GM12875 (cell line): Measurements from ENCODE around the gene INPP5A.
"Not testable (repeated sequence)": the region's sequence is repeated elsewhere in the genome, so short reads cannot be mapped to it uniquely, and the experiment has no call there.

Experiments used
- H3K4me3 ChIP-seq: one replicate; pipeline ENCODE4 v1.5.1; 2011; ENCODE audit warnings: low read depth, low read length, control low read depth
- CTCF ChIP-seq: IDR thresholded peaks from 2 replicates; pipeline ENCODE4 v1.5.1; 2011; ENCODE audit warnings: low read depth, mild to moderate bottlenecking, control low read depth, inconsistent platforms, low read length, moderate library complexity, borderline replicate concordance; ENCODE audit not compliant: insufficient read depth

Gene INPP5A

GRCh38 chr10:132765435-132765834 is 227.8 kb downstream of the INPP5A start:
- TF ChIP-seq CTCF = no peak

GRCh38 chr10:132766291-132766690 is 228.7 kb downstream of the INPP5A start:
- no peak for TF ChIP-seq CTCF
- no peak overlapping the region for H3K4me3 ChIP-seq

More at GRCh38 chr10:132765435-132765834, 227.8 kb downstream of the INPP5A start:
- H3K4me3 ChIP-seq = no peak overlapping the region

DNA sequence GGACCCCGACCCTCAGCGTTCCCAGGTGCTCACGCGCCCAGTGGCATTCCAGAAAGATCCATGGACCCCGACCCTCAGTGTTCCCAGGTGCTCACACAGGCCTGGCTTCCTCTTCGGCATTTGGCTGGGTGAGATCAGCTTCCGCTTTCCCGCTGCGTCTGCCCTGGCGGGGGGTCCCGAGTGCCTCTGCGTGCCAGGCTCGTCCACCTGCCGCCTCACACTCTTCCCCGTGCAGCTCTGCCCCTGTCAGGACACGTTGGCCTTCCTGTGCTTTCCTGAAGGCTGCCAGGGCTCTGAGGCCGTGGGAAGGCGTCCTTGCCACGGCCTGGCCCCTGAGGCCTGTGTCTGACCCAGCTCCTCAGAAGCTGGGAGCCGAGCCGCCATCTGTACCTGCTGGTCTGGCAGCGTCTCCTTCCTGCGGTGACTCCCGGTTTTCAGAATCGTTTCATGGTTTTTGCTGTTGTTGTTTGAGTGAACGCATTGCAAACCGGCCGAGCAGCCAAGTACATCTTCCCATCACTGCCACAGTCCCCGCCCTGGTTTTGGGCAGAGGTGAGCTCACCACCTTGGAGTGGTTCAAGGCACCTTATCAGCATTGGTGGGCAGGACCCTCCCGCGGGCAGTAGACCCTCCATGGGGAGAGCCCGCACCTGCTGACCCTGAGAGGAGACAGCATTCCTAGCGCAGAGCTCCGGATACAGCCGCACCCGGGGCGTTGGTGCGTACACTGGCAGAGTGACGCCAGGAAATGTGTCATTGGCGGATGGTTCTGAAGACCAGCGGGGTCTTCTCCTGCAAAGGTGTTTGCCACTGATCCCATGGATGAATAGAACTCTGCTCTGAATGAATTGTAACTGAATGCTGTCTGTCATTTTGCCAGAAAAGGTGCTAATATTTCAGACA is 231.0 kb downstream of the INPP5A start:
- no peak overlapping the region for H3K4me3 ChIP-seq
- TF ChIP-seq CTCF = no peak

DNA sequence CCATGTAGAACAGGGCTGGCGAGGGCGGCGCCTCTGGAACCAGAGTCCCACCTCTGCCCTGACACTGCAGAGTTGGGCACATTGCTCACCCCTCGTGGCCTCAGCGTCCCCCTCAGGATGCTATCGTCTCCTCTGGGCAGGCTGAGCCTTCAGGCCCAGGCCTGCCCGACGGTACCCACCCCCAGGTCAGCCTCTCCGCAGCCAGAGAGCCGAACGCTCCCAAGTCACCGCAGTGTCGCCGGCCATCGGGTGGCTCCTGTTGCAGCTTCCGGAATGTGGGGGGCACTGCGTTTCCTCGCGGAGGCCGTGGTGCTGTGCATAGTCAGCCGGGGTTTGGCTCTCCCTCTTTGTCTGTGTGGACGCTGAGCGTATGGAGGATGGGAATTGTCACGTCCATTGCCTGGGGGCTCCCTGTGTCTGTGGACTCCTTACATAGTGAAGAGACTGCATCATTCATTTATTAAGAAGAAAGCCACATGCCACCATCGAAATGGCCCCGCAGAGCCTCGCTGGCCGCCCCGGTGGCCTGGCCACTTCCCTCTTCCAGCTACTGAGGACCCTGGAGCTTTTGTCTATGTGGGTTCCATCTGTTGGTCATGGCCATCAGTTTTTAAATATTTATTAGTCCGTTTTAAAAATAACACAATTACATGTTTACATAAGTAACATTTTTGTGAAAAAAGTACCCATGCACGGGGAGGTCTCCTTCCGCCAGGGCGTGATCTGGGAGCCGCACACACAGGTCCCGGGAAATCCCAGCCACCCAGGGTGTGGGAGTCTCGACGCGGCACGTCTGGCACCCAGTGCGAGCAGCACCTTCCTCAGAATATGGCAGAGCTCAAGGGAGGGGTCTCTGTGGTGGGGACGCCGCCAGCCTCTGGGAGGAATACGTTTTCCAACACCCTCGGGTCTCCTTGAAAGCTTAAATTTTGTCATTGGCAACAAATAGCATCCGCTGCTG is 232.8 kb downstream of the INPP5A start:
- no peak for TF ChIP-seq CTCF

DNA sequence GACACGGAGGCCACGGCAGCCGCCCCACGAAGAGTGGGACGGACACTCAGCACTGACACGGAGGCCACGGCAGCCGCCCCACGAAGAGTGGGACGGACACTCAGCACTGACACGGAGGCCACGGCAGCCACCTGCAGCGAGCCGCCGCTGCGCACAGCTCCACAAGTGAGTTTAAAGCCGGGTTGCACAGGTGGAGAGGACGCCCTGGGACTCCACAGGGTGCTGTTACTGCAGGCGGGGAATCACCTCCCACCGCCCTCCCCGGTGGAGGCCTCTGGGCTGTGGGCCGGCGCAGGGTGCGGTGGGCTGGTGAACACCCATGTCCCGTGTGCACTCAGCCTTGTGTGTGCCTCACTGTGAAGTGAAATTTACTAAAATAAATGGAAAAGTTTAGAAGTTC is 235.2 kb downstream of the INPP5A start:
- not testable (repeated sequence) for H3K4me3 ChIP-seq

More for the DNA sequence above, 232.8 kb downstream of the INPP5A start:
- no peak overlapping the region for H3K4me3 ChIP-seq

- TF ChIP-seq CTCF = no peak
- H3K4me3 ChIP-seq = no peak overlapping the region
Measured at GRCh38 chr10:132774181-132774901, 236.8 kb downstream of the INPP5A start.
